ENCODE data around the gene PUSL1.
A peak's percentile ranks its signal among the peaks of the same experiment; 100 is the strongest.
"Not testable (repeated sequence)": the region's sequence is repeated elsewhere in the genome, so short reads cannot be mapped to it uniquely, and the experiment has no call there.

Gene PUSL1

GRCh38 chr1:1314237-1314586, 5.8 kb downstream of the PUSL1 start:
- TF ChIP-seq CTCF (conservative IDR thresholded peaks at IDR 0.05) = no peak
- H3K27ac ChIP-seq = no peak overlapping the region

GRCh38 chr1:1314678-1315335, 6.4 kb downstream of the PUSL1 start:
- TF ChIP-seq CTCF (conservative IDR thresholded peaks at IDR 0.05) = no peak
- H3K27ac ChIP-seq = no peak overlapping the region

GRCh38 chr1:1315435-1315954, 7.1 kb downstream of the PUSL1 start:
- TF ChIP-seq CTCF (conservative IDR thresholded peaks at IDR 0.05) = no peak

GRCh38 chr1:1316199-1316598, 7.8 kb downstream of the PUSL1 start:
- not testable (repeated sequence) for H3K27ac ChIP-seq

More at GRCh38 chr1:1315435-1315954, 7.1 kb downstream of the PUSL1 start:
- no peak overlapping the region for H3K27ac ChIP-seq

- peak overlapping the region; percentile 49 for H3K27ac ChIP-seq
- TF ChIP-seq CTCF (conservative IDR thresholded peaks at IDR 0.05) = no peak
These were observed 9.0 kb downstream of the PUSL1 start for GRCh38 chr1:1317420-1317819.

GRCh38 chr1:1318131-1318652, 9.8 kb downstream of the PUSL1 start:
- H3K27ac ChIP-seq = peak overlapping the region; percentile 49
- no peak for TF ChIP-seq CTCF (conservative IDR thresholded peaks at IDR 0.05)

- H3K27ac ChIP-seq = peak overlapping the region; percentile 49
- no peak for TF ChIP-seq CTCF (conservative IDR thresholded peaks at IDR 0.05)
These were observed 10.6 kb downstream of the PUSL1 start for GRCh38 chr1:1318777-1319645.

GRCh38 chr1:1319646-1319941, 11.2 kb downstream of the PUSL1 start:
- no peak overlapping the region for H3K27ac ChIP-seq
- TF ChIP-seq CTCF (conservative IDR thresholded peaks at IDR 0.05) = no peak
